ENCODE results near the gene RPS14.
"Not testable (repeated sequence)": the region's sequence is repeated elsewhere in the genome, so short reads cannot be mapped to it uniquely, and the experiment has no call there.

Gene RPS14

DNA sequence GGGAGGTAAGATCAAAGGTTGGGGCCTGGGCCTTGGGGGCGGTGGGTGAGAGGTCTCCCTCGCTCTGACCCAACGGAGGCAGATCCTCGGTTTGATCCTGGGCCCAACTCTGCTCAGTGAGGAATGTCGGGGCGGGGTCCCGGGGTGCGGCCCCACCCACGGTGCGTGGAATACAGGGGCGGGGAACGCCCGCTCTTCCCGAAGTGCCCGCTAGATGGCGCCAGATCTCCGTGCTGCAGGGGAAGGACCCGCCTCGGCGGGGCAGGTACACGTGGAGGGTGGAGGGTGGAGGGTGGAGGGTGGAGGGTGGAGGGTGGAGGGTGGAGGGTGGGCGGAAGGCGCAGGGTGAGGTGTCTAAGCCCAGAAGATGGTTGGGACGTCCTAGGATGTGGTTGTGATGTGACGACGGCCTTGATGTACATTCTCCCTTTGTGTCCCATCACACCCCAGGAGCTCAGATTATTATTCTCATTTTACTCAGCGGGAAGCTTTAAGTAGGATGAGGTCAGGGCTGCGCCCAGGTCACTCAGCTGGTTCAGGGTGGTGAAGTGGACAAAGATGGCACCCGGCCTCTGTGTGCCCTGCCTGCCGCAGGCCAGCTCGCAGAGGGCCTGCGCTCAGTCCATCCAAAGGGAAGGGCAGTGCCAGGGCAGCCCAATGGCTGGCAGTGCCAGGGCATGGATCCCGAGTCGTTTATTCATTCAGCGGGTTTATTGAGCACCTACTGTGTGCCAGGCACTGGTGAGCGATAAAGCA lies 9.4 kb upstream of the RPS14 start:
- no peaks in the 10 kb centered on the region for H3K9me3 Mint-ChIP-seq
- ATAC-seq (peak; percentile 89), DNase-seq (peak; percentile 85 to 86)
- peak overlapping the region; percentile 65 to 66 for H3K4me3 Mint-ChIP-seq
- peaks cover 45% of the 10 kb centered on the region for H3K4me1 Mint-ChIP-seq
- no peaks in the 10 kb centered on the region for H3K27me3 Mint-ChIP-seq
- peak overlapping the region; percentile 54 to 60 for H3K27ac Mint-ChIP-seq

GRCh38 chr5:150457562-150458240 lies 8.2 kb upstream of the RPS14 start:
- ATAC-seq (no peak), DNase-seq (no peak)
- peak overlapping the region; percentile 57 to 65 for H3K4me3 Mint-ChIP-seq
- peaks cover 45% of the 10 kb centered on the region for H3K4me1 Mint-ChIP-seq
- peak overlapping the region; percentile 12 to 72 for H3K27ac Mint-ChIP-seq
- H3K27me3 Mint-ChIP-seq = no peaks in the 10 kb centered on the region
- no peaks in the 10 kb centered on the region for H3K9me3 Mint-ChIP-seq

DNA sequence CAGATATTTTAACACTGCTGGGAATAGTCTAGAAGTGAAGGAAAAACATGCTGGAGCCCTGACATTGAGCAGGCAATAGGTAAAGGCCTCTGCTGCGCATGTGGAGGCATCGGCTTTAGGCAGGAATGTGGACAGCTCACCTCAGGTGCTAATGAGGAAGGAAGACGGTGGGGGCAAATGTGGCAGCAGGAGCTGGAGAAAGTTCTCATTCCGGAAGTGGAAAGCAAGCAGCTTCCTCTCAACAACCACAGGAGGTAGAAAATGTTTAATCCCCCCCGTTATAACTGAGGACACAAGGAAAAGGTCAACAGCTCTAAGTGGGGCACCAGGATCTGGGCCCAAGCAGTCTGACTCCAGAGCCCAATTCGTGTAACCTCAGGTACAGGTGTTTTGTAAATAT lies 7.6 kb upstream of the RPS14 start:
- DNase-seq = no peak
- no peaks in the 10 kb centered on the region for H3K27me3 Mint-ChIP-seq
- ATAC-seq = no peak
- peak overlapping the region in 1 of 2 donors; percentile 72 for H3K27ac Mint-ChIP-seq
- peak overlapping the region; percentile 54 to 65 for H3K4me3 Mint-ChIP-seq
- no peaks in the 10 kb centered on the region for H3K9me3 Mint-ChIP-seq
- peaks cover 45% of the 10 kb centered on the region for H3K4me1 Mint-ChIP-seq

- no peak for ATAC-seq
- Mint-ChIP-seq H3K4me1 (peaks cover 27% of the 10 kb centered on the region), H3K27ac (no peak overlapping the region), H3K9me3 (no peaks in the 10 kb centered on the region), H3K27me3 (no peaks in the 10 kb centered on the region), H3K4me3 (no peak overlapping the region)
- DNase-seq = no peak
Measured at GRCh38 chr5:150454492-150455229, 5.1 kb upstream of the RPS14 start.

DNA sequence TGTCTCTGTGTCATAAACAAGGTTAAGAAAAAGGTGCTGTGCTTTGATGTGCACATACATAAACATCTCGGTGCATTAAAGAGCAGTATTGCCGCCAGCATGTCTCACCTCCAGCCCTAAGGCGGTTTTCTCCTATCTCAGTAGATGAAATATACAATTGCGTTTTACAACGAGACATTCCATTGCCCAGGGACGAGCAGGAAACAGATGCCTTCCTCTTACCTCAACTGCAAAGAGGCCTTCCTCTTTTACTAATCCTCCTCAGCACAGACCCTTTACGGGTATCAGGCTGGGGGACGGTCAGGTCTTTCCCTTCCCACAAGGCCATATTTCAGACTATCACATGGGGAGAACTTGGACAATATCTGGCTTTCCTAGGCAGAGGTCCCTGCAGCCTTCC lies 4.5 kb upstream of the RPS14 start:
- not testable (repeated sequence) for H3K9me3 Mint-ChIP-seq, H3K4me3 Mint-ChIP-seq, H3K27me3 Mint-ChIP-seq, DNase-seq, ATAC-seq, H3K27ac Mint-ChIP-seq
- H3K4me1 Mint-ChIP-seq = peaks cover 21% of the 10 kb centered on the region

DNA sequence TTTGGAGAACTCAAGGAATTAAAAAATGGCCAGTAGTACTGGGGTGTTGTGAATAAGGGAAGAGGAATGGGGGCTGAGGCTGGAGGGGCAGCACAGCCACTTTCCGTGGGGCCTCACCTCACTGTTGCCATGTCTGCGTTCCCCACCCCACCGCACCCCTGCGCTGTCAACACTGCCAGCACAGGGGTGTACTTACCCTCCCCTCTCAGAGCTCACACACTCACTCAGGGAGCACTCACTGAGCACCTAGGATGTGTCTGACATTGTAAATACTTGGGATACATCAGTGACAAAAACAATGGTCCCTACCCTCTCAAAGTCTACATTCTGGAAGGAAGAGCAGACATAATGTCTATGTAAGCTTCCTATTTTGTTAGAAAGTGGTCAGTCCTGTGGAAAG lies 3.4 kb upstream of the RPS14 start:
- no peak overlapping the region for H3K4me3 Mint-ChIP-seq
- no peak overlapping the region for H3K27ac Mint-ChIP-seq
- no peaks in the 10 kb centered on the region for H3K27me3 Mint-ChIP-seq
- peaks cover 24% of the 10 kb centered on the region for H3K4me1 Mint-ChIP-seq
- ATAC-seq (no peak), DNase-seq (no peak)
- H3K9me3 Mint-ChIP-seq = no peaks in the 10 kb centered on the region

DNA sequence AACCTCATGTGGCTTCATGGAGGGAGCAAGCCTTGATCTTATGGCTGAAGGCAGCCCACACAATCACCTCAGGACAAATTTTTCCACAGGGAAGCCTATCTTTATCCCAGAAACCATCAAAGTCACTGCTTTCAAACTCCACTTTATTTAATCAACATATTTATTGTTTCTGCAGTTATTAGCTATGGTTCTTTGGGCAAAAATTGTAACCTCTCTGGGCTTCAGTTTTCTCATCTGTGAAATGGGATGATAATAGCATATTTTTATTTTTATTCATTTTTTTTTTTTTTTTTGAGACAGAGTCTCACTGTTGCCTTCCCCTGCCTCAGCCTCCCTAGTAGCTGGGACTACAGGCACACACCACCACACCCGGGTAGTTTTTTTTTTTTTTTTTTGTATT lies 2.1 kb upstream of the RPS14 start:
- ATAC-seq (no peak), DNase-seq (no peak)
- Mint-ChIP-seq H3K27me3 (no peaks in the 10 kb centered on the region), H3K27ac (no peak overlapping the region), H3K9me3 (no peaks in the 10 kb centered on the region), H3K4me3 (no peak overlapping the region), H3K4me1 (peaks cover 24% of the 10 kb centered on the region)

GRCh38 chr5:150448952-150449516 lies 505 bp downstream of the RPS14 start:
- peaks cover 34% of the 10 kb centered on the region for H3K4me1 Mint-ChIP-seq
- no peak for DNase-seq

GRCh38 chr5:150448334-150448733 lies 1.2 kb downstream of the RPS14 start:
- ATAC-seq (no peak), DNase-seq (no peak)
- Mint-ChIP-seq H3K4me3 (peak overlapping the region; percentile 88 to 94), H3K4me1 (peaks cover 34% of the 10 kb centered on the region), H3K27ac (peak overlapping the region; percentile 99 to 100), H3K27me3 (no peaks in the 10 kb centered on the region), H3K9me3 (no peaks in the 10 kb centered on the region)

More at GRCh38 chr5:150448952-150449516, 505 bp downstream of the RPS14 start:
- no peaks in the 10 kb centered on the region for H3K27me3 Mint-ChIP-seq
- peak overlapping the region; percentile 99 to 100 for H3K27ac Mint-ChIP-seq
- H3K4me3 Mint-ChIP-seq = peak overlapping the region; percentile 88 to 94
- peak; percentile 49 for ATAC-seq
- no peaks in the 10 kb centered on the region for H3K9me3 Mint-ChIP-seq

DNA sequence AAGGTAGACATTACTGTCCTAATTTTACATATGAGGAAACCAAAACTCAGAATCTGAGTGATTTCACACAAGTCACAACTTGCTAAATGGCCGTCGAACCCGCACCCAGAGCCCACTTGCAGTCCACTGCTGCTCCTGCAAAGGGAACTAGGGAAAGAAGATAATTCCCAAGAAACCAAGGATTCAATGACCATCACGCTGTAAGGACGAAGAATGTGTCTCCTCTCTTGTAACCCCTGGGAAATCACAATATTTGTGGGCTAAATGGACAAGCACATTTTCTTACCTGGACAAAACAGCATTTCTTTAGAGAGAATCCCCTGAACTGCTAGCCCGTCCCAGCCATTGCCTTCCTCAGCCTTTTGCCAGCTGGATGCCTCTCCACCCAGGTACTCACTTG lies 2.4 kb downstream of the RPS14 start:
- H3K27ac Mint-ChIP-seq = no peak overlapping the region
- ATAC-seq (no peak), DNase-seq (no peak)
- peak overlapping the region; percentile 88 to 94 for H3K4me3 Mint-ChIP-seq
- H3K27me3 Mint-ChIP-seq = no peaks in the 10 kb centered on the region
- peaks cover 34% of the 10 kb centered on the region for H3K4me1 Mint-ChIP-seq
- H3K9me3 Mint-ChIP-seq = no peaks in the 10 kb centered on the region

DNA sequence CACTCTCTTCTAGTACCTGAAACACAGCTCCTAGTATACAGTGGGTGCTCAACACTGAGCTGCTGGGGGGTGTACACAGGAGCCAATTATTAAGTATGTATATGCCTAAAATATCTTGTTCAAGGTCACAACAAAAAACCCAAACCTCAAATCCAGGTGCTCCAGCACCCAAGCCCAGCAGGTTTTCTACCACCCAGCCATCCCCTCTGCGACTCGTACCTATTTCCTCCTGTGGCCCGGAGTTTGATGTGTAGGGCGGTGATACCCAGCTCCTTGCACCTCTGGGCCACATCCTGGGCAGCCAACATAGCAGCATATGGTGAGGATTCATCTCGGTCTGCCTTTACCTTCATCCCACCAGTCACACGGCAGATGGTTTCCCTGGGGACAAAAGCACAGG lies 3.0 kb downstream of the RPS14 start:
- ATAC-seq (no peak), DNase-seq (no peak)
- H3K27ac Mint-ChIP-seq = peak overlapping the region; percentile 86 to 90
- no peaks in the 10 kb centered on the region for H3K9me3 Mint-ChIP-seq
- H3K4me1 Mint-ChIP-seq = peaks cover 34% of the 10 kb centered on the region
- H3K27me3 Mint-ChIP-seq = no peaks in the 10 kb centered on the region
- peak overlapping the region; percentile 33 to 55 for H3K4me3 Mint-ChIP-seq

GRCh38 chr5:150446088-150446487 lies 3.5 kb downstream of the RPS14 start:
- no peak for DNase-seq
- H3K4me1 Mint-ChIP-seq = peaks cover 34% of the 10 kb centered on the region
- H3K4me3 Mint-ChIP-seq = peak overlapping the region; percentile 33 to 55
- no peaks in the 10 kb centered on the region for H3K27me3 Mint-ChIP-seq
- no peaks in the 10 kb centered on the region for H3K9me3 Mint-ChIP-seq
- ATAC-seq = no peak
- peak overlapping the region; percentile 86 to 90 for H3K27ac Mint-ChIP-seq

- peaks cover 34% of the 10 kb centered on the region for H3K4me1 Mint-ChIP-seq
- no peak for DNase-seq
- no peak for ATAC-seq
- H3K4me3 Mint-ChIP-seq = no peak overlapping the region
- peak overlapping the region in 1 of 2 donors; percentile 64 for H3K27ac Mint-ChIP-seq
- H3K9me3 Mint-ChIP-seq = no peaks in the 10 kb centered on the region
- H3K27me3 Mint-ChIP-seq = no peaks in the 10 kb centered on the region
Measured at GRCh38 chr5:150444770-150445169, 4.8 kb downstream of the RPS14 start.

GRCh38 chr5:150443242-150444075 lies 6.1 kb downstream of the RPS14 start:
- no peaks in the 10 kb centered on the region for H3K27me3 Mint-ChIP-seq
- H3K4me3 Mint-ChIP-seq = no peak overlapping the region
- peaks cover 29% of the 10 kb centered on the region for H3K4me1 Mint-ChIP-seq
- ATAC-seq (no peak), DNase-seq (no peak)
- no peaks in the 10 kb centered on the region for H3K9me3 Mint-ChIP-seq
- H3K27ac Mint-ChIP-seq = no peak overlapping the region

DNA sequence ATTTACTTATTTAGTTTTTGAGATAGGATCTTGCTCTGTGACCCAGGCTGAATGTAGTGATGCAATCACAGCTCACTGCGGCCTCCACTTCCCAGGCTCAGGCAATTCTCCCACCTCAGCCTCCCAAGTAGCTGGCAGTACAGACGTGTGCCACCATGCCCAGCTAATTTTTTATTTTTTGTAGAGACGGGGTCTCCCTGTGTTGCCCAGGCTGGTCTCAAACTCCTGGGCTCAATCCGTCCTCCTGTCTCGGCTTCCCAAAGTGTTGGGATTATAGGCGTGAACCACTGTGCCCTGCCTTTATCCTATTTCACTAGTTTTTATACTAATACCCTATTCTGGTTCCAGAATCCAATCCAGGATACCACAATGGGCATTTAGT lies 6.8 kb downstream of the RPS14 start:
- H3K9me3 Mint-ChIP-seq = no peaks in the 10 kb centered on the region
- H3K4me3 Mint-ChIP-seq = no peak overlapping the region
- H3K27me3 Mint-ChIP-seq = no peaks in the 10 kb centered on the region
- H3K27ac Mint-ChIP-seq = peak overlapping the region in 1 of 2 donors; percentile 36
- peaks cover 21% of the 10 kb centered on the region for H3K4me1 Mint-ChIP-seq
- DNase-seq (no peak), ATAC-seq (no peak)
